Natural killer cell (primary cell): ENCODE measurements around the gene JMJD8. TPM values are rescaled to one million over a fixed set of nuclear protein-coding genes. Genes with fewer than 3 reads are reported as not detected.

Source experiments
- ATAC-seq, 3 donors: fragments of 150-1000 bp in 2 of 3; fragments of 200-7000 bp in 1 of 3; cut with Tn5 transposase; 1 replicate in 1 of 3; 2 replicates in 2 of 3; pipeline ENCODE4 v1.10.0; 2021; ENCODE audit warnings: mild to moderate bottlenecking in 2 of 3, moderate library complexity in 2 of 3
- DNase-seq, 2 donors: peaks; one replicate each; pipeline versions ENCODE4 v3.0.0 to v3.0.0-alpha.2; 2013 to 2021; ENCODE audit warnings: mixed read lengths in 1 of 2
- H3K27ac ChIP-seq: one replicate; pipeline ENCODE4 v1.5.1; 2013; ENCODE audit warnings: mild to moderate bottlenecking, low read length
- H3K27me3 ChIP-seq: one replicate; pipeline ENCODE4 v1.6.1; 2013; ENCODE audit warnings: low read length; ENCODE audit not compliant: control insufficient read depth, insufficient read depth
- H3K36me3 ChIP-seq: one replicate; pipeline ENCODE4 v1.6.1; 2013; ENCODE audit warnings: low read length; ENCODE audit not compliant: control insufficient read depth, insufficient read depth
- H3K4me1 ChIP-seq: one replicate; pipeline ENCODE4 v1.6.1; 2013; ENCODE audit warnings: low read length; ENCODE audit not compliant: control insufficient read depth, insufficient read depth
- H3K4me3 ChIP-seq: one replicate; pipeline ENCODE4 v1.5.1; 2013; ENCODE audit warnings: low read length
- H3K9me3 ChIP-seq: one replicate; pipeline ENCODE4 v1.6.1; 2013; ENCODE audit warnings: low read length; ENCODE audit not compliant: control insufficient read depth, insufficient read depth
- H3K27ac Mint-ChIP-seq, 2 donors: one replicate each; pipeline ENCODE4 v1.8.0; 2022; ENCODE audit warnings: mild to moderate bottlenecking in 2 of 2, mixed read lengths in 2 of 2, moderate library complexity in 1 of 2
- H3K27me3 Mint-ChIP-seq, 2 donors: one replicate each; pipeline ENCODE4 v1.8.0; 2022; ENCODE audit warnings: low read depth in 2 of 2, mixed read lengths in 2 of 2
- H3K36me3 Mint-ChIP-seq: one replicate; pipeline ENCODE4 v1.8.0; 2022; ENCODE audit warnings: mixed read lengths
- H3K4me1 Mint-ChIP-seq, 2 donors: one replicate each; pipeline ENCODE4 v1.8.0; 2022; ENCODE audit warnings: mixed read lengths in 2 of 2
- H3K4me3 Mint-ChIP-seq: one replicate; pipeline ENCODE4 v1.8.0; 2022; ENCODE audit warnings: mild to moderate bottlenecking, moderate library complexity, mixed read lengths
- H3K9me3 Mint-ChIP-seq, 2 donors: one replicate each; pipeline ENCODE4 v1.8.0; 2022; ENCODE audit warnings: mixed read lengths in 2 of 2
- WGBS: methylation state at CpG from one replicate; pipeline ENCODE4 v1.1.7; 2013; ENCODE audit warnings: missing lambda C conversion rate; ENCODE audit not compliant: insufficient coverage; 5-methylcytosine and 5-hydroxymethylcytosine counted together
- intact Hi-C: fragments of 100-400 bp; cut with micrococcal nuclease; formaldehyde crosslinking; loops from one replicate; pipeline ENCODE4 v1.14.2; 2022
- total RNA-seq, 4 donors: library from RNA; stranded (reverse); fragments of 120-200 nt in 1 of 4; gene quantifications; one replicate each; pipeline versions ENCODE4 v1.2.3 to v1.2.4, GENCODE V29; 2013 to 2022
- TF ChIP-seq, protein P1 (sequence below): fragments of 200-600 bp; IDR thresholded peaks from one replicate; pipeline ENCODE4 v1.8.0; 2022; ENCODE audit warnings: antibody characterized with exemption

Gene JMJD8
- total RNA-seq, 3 donors from 2014 or later (not counting 1 experiment from before 2014, with no cell fraction given), result 29.5 to 32.6 (median 31.5) TPM

DNA sequence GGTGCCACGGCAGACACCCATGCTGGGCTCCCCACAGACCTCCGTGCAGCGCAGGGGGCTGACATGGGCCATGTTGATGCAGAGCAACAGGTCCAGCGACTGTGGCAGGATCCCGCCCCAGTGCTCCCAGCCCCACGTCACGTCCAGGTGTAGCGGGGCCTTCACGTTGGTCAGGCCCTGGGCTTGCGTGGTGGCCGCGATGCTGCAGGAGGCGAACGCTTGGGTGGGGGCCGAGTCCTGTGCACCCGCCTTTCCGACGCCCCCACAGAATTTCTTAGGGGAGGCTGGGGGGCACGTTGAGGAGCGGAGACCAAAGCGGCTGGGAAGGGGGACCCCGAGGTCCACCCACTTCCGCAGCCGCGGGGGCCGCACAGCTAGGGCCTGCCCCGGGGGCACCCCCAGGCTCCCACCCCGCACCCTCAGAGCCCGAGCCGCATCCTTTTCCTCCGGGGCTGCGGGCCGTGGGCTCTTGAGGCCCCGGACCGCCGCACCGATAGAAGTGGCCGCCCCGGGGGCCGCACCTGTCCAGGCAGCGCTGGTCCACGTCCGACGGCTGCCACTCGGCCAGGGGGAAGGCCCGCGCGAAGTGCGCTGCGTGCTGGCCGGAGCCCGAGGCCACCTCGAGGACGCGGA lies 48.4 kb downstream of the JMJD8 start:
- Mint-ChIP-seq H3K27ac (peak overlapping the region; percentile 98 to 100), H3K4me1 (peaks cover 7 to 17% of the 10 kb centered on the region in 2 donors), H3K36me3 (no peaks in the 10 kb centered on the region), H3K4me3 (peak overlapping the region; percentile 98), H3K27me3 (peaks cover 0 to 3% of the 10 kb centered on the region in 2 donors), H3K9me3 (no peaks in the 10 kb centered on the region)
- no peaks in the 10 kb centered on the region for H3K36me3 ChIP-seq
- peak overlapping the region; percentile 87 for H3K4me3 ChIP-seq
- H3K9me3 ChIP-seq, result no peaks in the 10 kb centered on the region
- peak overlapping the region; percentile 14 for H3K27ac ChIP-seq
- H3K27me3 ChIP-seq, result no peaks in the 10 kb centered on the region
- no peak for DNase-seq
- ATAC-seq, result peak in 1 of 3 donors; percentile 0
- H3K4me1 ChIP-seq, result peaks cover 27% of the 10 kb centered on the region
- intact Hi-C loops, result loop anchor here (1.0 kb wide), 1 partner anchor 46 kb away; no protein-coding TSS in a partner anchor
- 3% methylated on average over 55 of the region's 55 CpGs for WGBS
- TF ChIP-seq, protein P1, sequence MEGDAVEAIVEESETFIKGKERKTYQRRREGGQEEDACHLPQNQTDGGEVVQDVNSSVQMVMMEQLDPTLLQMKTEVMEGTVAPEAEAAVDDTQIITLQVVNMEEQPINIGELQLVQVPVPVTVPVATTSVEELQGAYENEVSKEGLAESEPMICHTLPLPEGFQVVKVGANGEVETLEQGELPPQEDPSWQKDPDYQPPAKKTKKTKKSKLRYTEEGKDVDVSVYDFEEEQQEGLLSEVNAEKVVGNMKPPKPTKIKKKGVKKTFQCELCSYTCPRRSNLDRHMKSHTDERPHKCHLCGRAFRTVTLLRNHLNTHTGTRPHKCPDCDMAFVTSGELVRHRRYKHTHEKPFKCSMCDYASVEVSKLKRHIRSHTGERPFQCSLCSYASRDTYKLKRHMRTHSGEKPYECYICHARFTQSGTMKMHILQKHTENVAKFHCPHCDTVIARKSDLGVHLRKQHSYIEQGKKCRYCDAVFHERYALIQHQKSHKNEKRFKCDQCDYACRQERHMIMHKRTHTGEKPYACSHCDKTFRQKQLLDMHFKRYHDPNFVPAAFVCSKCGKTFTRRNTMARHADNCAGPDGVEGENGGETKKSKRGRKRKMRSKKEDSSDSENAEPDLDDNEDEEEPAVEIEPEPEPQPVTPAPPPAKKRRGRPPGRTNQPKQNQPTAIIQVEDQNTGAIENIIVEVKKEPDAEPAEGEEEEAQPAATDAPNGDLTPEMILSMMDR, result no peak

DNA sequence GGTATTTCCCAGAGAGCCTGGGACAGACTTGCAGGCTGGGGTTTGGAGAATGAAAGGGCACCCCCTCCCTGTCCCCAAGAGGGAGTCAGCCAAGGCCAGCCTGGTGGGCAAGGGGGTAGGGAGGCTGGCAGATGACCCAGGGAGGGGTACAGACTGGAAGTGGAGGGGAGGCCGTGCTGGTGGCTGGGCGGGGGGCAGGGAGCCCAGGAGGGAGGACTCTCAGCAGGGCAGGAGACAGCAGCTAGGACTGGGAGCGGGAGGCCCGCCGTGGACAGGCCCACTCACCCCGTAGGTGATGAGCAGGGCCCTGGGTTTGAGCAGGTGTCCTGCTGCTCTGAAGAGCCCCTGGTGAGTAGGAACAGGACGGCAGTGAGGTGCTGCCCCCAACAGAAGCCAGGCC lies 49.1 kb downstream of the JMJD8 start:
- 85% methylated on average over 7 of the region's 7 CpGs for WGBS
- DNase-seq, result no peak
- Mint-ChIP-seq H3K27ac (peak overlapping the region in 1 of 2 donors; percentile 27), H3K36me3 (no peaks in the 10 kb centered on the region), H3K27me3 (peaks cover 0 to 3% of the 10 kb centered on the region in 2 donors), H3K4me3 (peak overlapping the region; percentile 42), H3K4me1 (peaks cover 7 to 12% of the 10 kb centered on the region in 2 donors), H3K9me3 (no peaks in the 10 kb centered on the region)
- TF ChIP-seq, protein P1, result no peak
- peaks cover 25% of the 10 kb centered on the region for H3K4me1 ChIP-seq
- no peaks in the 10 kb centered on the region for H3K36me3 ChIP-seq
- no peaks in the 10 kb centered on the region for H3K9me3 ChIP-seq
- H3K27me3 ChIP-seq, result no peaks in the 10 kb centered on the region
- ATAC-seq, result no peak
- intact Hi-C loops, result no loop called here
- H3K4me3 ChIP-seq, result no peak overlapping the region
- H3K27ac ChIP-seq, result no peak overlapping the region

DNA sequence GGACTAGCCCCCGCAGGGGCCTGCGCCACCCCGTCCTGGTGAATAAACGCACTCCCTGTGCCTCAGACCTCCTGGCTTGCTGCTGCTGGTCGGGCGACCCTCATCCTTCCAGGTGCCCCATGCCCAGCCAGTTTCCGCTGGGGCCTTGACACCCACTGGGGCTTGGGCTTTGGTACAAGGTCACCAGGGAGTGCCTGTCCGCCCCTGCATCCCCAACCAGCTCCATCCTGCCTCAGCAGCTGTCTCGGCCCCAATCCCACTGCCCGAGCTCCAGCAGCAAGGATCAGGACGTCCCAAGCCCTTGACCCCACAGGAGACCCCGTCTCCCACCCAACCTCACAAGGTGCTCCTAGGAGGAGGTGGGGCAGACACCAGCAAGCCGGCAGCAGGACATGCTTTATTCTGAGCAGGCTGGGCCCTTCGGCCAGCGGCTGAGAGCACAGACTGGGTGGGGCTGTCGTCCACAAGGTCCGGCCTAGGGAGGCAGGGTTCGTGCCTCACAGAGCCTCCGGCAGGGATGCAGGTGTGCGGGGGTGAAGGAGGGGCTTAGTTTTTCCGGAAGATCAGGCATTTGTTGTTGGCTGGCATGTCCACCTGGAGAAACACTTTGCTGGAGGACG lies 50.0 kb downstream of the JMJD8 start:
- no peaks in the 10 kb centered on the region for H3K9me3 Mint-ChIP-seq
- Histone ChIP-seq H3K27ac (no peak overlapping the region), H3K4me1 (peaks cover 25% of the 10 kb centered on the region), H3K36me3 (no peaks in the 10 kb centered on the region), H3K27me3 (no peaks in the 10 kb centered on the region), H3K9me3 (no peaks in the 10 kb centered on the region), H3K4me3 (no peak overlapping the region)
- H3K4me1 Mint-ChIP-seq, result peaks cover 7 to 12% of the 10 kb centered on the region in 2 donors
- H3K27ac Mint-ChIP-seq, result no peak overlapping the region
- H3K36me3 Mint-ChIP-seq, result no peaks in the 10 kb centered on the region
- TF ChIP-seq, protein P1, result no peak
- peaks cover 0 to 3% of the 10 kb centered on the region in 2 donors for H3K27me3 Mint-ChIP-seq
- no peak overlapping the region for H3K4me3 Mint-ChIP-seq
- WGBS, result 96% methylated on average over 22 of the region's 22 CpGs
- intact Hi-C loops, result no loop called here
- ATAC-seq (no peak), DNase-seq (no peak)
